Ishikawa (cell line): ENCODE results near the gene MIF.

Experiments
- CEBPB ChIP-seq: IDR thresholded peaks from 2 replicates; pipeline ENCODE4 v1.6.1; 2012
- CREB1 ChIP-seq: IDR thresholded peaks from 2 replicates; pipeline ENCODE4 v1.6.1; 2012; ENCODE audit warnings: low read depth
- EGR1 ChIP-seq: IDR thresholded peaks from 2 replicates; pipeline ENCODE4 v1.6.1; 2012
- EP300 ChIP-seq: IDR thresholded peaks from 2 replicates; pipeline ENCODE4 v1.6.1; 2012; ENCODE audit warnings: borderline replicate concordance
- FOXM1 ChIP-seq: IDR thresholded peaks from 2 replicates; pipeline ENCODE4 v1.6.1; 2012; ENCODE audit warnings: low read depth, borderline replicate concordance
- NFIC ChIP-seq: IDR thresholded peaks from 2 replicates; pipeline ENCODE4 v1.6.1; 2012
- RAD21 ChIP-seq: IDR thresholded peaks from 2 replicates; pipeline ENCODE4 v1.6.1; 2012; ENCODE audit warnings: low read depth
- TAF1 ChIP-seq: IDR thresholded peaks from 2 replicates; pipeline ENCODE4 v1.6.1; 2012; ENCODE audit warnings: low read depth, mild to moderate bottlenecking
- TCF12 ChIP-seq: IDR thresholded peaks from 2 replicates; pipeline ENCODE4 v1.6.1; 2012; ENCODE audit warnings: low read depth
- TEAD4 ChIP-seq: IDR thresholded peaks from 2 replicates; pipeline ENCODE4 v1.6.1; 2012
- USF1 ChIP-seq: IDR thresholded peaks from 2 replicates; pipeline ENCODE4 v1.6.1; 2012
- YY1 ChIP-seq: IDR thresholded peaks from 2 replicates; pipeline ENCODE4 v1.6.1; 2012; ENCODE audit warnings: low read depth
- ZBTB7A ChIP-seq: IDR thresholded peaks from 2 replicates; pipeline ENCODE4 v1.6.1; 2012; ENCODE audit warnings: low read depth
- TF ChIP-seq, protein P1 (sequence below): IDR thresholded peaks from 2 replicates; pipeline ENCODE4 v1.6.1; 2012
- TF ChIP-seq, protein P2 (sequence below): IDR thresholded peaks from 2 replicates; pipeline ENCODE4 v1.6.1; 2012; ENCODE audit warnings: low read depth, mild to moderate bottlenecking

The MIF gene

GRCh38 chr22:23915290-23915689 is 21.1 kb downstream of the MIF start:
- TF ChIP-seq CREB1 (no peak), RAD21 (no peak), FOXM1 (no peak), ZBTB7A (no peak), USF1 (no peak), EGR1 (no peak)

- TF ChIP-seq CEBPB (peak; percentile 56; the same call in 1 of the 2 replicates), TEAD4 (peak; percentile 50)
Observed at GRCh38 chr22:23921586-23922201, 27.5 kb downstream of the MIF start.

- no peak for TF ChIP-seq USF1
- TF ChIP-seq, protein P1, sequence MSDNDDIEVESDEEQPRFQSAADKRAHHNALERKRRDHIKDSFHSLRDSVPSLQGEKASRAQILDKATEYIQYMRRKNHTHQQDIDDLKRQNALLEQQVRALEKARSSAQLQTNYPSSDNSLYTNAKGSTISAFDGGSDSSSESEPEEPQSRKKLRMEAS = no peak
- TF ChIP-seq RAD21 = no peak
- no peak for TF ChIP-seq FOXM1
- no peak for TF ChIP-seq TAF1
- TF ChIP-seq, protein P2, sequence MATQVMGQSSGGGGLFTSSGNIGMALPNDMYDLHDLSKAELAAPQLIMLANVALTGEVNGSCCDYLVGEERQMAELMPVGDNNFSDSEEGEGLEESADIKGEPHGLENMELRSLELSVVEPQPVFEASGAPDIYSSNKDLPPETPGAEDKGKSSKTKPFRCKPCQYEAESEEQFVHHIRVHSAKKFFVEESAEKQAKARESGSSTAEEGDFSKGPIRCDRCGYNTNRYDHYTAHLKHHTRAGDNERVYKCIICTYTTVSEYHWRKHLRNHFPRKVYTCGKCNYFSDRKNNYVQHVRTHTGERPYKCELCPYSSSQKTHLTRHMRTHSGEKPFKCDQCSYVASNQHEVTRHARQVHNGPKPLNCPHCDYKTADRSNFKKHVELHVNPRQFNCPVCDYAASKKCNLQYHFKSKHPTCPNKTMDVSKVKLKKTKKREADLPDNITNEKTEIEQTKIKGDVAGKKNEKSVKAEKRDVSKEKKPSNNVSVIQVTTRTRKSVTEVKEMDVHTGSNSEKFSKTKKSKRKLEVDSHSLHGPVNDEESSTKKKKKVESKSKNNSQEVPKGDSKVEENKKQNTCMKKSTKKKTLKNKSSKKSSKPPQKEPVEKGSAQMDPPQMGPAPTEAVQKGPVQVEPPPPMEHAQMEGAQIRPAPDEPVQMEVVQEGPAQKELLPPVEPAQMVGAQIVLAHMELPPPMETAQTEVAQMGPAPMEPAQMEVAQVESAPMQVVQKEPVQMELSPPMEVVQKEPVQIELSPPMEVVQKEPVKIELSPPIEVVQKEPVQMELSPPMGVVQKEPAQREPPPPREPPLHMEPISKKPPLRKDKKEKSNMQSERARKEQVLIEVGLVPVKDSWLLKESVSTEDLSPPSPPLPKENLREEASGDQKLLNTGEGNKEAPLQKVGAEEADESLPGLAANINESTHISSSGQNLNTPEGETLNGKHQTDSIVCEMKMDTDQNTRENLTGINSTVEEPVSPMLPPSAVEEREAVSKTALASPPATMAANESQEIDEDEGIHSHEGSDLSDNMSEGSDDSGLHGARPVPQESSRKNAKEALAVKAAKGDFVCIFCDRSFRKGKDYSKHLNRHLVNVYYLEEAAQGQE = no peak
- TF ChIP-seq CREB1 = no peak
- TF ChIP-seq EP300 = no peak
- no peak for TF ChIP-seq NFIC
- TF ChIP-seq ZBTB7A = no peak
- no peak for TF ChIP-seq TEAD4
- TF ChIP-seq YY1 = no peak
- TF ChIP-seq TCF12 = no peak
- no peak for TF ChIP-seq EGR1
- TF ChIP-seq CEBPB = no peak
Observed at GRCh38 chr22:23922921-23923320, 28.7 kb downstream of the MIF start.

DNA sequence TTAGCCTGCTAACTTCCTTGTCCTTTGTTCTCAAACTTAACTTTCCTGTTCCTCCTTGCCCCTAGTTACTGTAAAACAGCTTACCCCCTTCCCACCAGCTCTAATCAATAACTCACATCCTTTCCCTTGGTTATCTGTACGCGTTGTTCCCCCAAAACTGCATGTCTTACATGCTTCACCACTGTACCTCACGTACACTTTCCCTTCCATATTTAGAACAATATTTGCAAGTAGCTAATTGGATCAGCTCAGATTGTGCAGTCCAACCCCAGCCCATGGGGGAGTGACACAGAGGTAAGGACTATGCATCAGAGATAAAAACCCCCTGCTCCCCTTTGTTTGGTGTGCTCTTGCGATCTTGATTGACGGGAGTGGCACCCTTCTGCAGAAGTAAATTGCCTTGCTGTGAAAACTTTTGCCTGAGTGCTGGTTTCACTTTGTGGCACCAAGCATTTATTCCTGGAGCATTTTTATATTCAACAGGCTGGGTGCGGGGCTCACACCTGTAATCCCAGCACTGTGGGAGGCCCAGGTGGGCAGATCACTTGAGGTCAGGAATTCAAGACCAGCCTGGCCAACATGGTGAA is 30.9 kb downstream of the MIF start:
- TF ChIP-seq, protein P1 = no peak
- 0 out of 2 replicates have a peak, but pooled peaks have one; percentile 18 for TF ChIP-seq TCF12

- TF ChIP-seq FOXM1 (no peak), TAF1 (no peak)
Observed at GRCh38 chr22:23926561-23926960, 32.4 kb downstream of the MIF start.

DNA sequence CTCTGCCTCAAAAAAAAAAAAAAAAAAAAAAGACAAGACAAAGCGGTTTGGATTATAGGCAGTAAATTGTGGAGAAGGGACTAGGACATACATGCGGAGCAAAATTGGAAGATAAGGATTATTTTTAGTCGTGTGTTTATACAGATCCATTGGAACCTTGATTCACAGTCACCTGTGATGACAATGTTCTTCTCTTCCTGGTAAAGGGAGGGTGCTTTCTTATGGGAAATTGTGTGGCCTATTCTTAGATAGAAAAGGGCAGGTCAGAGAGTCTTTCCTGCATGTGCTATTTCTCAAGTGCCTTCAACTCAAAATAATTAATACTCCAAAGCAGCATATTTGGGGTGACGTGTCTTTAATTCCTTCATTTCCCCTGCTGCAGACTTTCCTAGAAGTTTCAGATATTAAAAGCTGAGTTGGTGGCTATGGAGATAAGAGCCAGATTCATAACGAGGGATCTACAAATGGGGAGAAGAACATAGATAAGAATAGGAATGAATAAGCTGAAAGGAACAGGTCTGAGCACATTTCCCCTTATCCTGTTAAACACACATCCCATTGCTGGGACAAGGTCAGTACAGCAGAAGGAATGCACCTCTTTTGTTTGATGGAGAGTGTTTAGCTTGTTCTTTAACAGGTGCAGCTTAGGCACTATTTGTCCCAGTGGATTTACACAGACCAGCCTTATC is 44.3 kb downstream of the MIF start:
- TF ChIP-seq USF1 (no peak), YY1 (no peak), CREB1 (no peak), CEBPB (no peak), ZBTB7A (no peak), TCF12 (no peak), RAD21 (no peak), FOXM1 (no peak), TEAD4 (no peak), NFIC (no peak), TAF1 (no peak), EP300 (no peak), EGR1 (no peak)
- TF ChIP-seq, protein P2 = no peak
- TF ChIP-seq, protein P1 = no peak
